GM21529 (cell line): ENCODE measurements around the gene HPCAL1.

Source experiments
- ATAC-seq: cut with Tn5 transposase; IDR thresholded peaks from one replicate; pipeline ENCODE4 v1.9.1; 2021; ENCODE audit not compliant: unreplicated experiment

HPCAL1 gene

DNA sequence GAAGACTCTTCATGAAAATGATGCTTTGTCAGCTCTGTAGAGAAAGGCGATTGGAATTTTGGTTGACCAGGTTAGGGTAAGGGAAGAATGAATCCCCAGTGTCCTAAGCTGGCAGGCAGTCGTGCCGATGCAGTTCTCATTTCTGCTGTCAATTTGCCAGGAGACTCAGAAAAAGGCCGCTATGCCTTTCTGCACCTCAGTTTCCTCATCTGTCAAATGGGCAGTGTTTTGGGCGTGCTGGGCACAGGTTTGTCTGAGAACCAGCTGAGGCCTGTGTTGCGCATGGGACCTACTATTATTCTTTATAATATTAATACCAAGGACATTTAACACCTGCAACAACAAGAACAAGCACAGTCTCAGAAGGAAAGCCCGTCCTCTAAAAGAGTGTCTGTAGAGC, 50.3 kb downstream of the HPCAL1 start:
- ATAC-seq: no peak

DNA sequence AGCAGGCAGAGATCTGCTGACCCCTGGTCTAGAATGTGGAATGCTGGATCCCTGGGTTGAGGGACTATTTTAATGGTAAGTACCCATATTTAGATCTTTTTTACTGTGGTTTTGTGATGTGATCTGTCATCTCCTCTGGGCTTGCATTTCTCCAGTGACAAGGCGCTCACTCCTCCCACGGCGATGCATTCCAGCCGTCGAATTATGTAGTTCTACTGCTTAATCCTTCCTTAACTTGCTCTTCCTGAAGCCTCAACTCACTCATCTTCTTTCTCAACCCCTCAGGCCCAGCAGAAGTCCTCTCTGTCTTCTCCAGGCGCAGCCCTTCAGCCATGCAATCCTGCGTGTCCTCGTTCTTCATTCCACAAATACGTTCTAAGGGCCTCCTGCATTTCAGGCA, 51.2 kb downstream of the HPCAL1 start:
- no peak for ATAC-seq

- ATAC-seq: no peak
Observed at GRCh38 chr2:10354399-10354798, 51.7 kb downstream of the HPCAL1 start.

- no peak for ATAC-seq
Observed at GRCh38 chr2:10355471-10356438, 53.1 kb downstream of the HPCAL1 start.

DNA sequence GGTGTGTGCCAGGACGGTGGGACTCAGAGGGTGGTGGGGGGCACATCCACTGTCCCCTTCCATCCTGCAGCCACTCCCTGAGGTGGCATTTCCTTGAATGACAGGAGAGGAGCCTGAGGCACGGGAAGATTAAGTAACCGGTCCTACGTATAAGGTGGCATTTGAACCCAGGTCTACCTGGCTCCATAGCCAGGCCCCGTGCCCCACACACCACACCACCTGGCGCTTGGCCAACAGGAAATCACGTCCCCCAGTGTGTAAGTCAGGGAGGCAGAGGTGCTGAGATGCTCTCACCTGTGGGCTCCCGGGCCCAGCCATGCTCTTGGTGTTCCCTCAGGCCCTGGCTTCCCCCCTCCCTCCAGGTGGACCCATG, 53.7 kb downstream of the HPCAL1 start:
- ATAC-seq: no peak

DNA sequence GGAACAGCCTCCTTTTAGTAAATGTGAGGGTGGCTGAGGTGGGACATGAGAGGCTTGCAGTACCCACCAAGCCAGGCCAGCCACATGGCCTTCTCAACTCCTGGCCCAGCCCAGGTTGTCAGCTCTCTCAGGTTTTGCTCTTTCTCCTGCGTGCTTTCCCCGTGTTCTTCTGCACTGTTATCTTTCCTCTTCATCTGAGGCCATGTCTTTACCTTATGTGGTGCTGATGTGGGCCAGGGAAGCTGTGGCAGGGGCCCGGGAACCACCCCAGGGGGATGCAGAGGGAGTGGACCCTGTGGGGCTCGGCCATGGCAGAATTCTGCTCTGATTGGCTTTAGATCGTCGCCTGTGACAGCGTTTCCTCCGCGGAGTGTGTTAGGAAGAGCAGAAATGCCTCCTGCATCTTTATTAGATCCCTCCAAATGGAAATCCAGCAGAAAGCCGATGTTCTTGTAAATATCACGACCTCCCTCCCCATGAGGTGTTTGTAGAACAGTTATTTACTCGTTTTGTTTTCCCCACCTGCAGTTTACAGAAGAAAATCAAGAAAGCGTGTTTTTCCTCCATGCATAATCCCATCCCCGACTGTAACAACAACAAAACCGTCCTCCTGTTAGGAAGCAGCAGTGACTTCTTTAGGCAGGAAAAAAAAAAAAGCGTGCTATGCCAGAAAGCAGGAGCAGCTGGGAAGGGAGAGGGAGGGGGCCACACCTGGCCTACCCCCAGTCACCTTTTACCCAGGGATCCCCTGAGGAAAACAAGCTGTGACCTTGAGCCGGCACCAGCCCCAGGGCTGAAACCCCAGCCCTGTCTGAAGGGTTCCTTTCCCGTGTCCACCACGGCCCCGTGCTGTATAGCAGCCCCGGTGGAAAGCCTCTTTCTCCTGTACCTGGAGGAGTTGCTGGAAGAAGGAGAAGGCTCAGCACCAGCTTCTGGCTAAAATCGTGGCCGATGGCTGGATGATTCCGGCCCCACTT, 54.8 kb downstream of the HPCAL1 start:
- no peak for ATAC-seq

DNA sequence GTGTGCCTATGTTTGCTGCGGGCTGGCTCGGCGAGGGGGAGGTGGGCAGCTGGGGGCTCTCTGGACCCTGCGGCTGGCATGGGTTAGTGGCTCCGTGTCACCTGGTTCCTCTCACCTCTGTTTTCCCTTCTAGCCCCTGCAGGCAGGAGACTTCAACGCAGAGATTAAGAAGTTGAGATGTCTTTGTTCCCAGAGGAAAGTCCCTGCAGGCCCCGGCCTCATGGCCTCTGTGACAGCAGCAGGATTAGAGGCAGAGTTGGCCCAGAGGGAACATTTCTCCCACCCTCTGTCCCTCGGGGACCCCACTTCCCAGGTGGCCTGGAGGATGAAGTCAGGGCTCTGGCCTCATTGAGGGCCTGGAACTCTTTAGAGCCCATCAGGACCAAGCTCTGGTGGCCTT, 56.5 kb downstream of the HPCAL1 start:
- no peak for ATAC-seq

DNA sequence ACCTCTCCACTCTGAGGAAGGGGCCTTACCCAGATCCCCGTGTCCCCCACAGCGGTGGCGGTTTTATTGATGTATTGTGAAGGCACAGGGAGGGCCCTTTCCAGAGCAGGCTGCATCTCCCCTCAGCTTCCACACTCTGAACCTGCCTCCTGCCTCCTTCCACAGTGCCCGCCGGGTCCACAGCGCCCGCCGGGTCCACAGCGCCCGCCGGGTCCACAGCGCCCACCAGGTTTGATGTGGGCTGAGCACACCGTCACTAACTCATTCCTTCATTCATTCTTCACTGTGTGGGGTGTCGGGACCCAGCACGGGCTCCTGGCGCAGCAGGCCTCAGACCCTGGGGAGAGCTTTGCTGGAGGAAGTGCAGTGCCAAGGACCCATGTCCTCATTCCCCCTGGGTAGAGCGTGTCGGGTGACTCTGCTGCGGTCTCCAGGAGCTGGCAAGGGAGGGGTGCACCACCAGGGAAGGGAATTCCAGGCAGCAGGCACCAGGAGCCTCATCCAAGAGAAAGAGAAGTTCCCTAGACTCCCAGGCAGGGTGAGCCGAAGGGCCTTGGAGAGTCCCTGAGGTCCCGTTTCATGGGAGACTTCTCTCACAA, 57.1 kb downstream of the HPCAL1 start:
- no peak for ATAC-seq

DNA sequence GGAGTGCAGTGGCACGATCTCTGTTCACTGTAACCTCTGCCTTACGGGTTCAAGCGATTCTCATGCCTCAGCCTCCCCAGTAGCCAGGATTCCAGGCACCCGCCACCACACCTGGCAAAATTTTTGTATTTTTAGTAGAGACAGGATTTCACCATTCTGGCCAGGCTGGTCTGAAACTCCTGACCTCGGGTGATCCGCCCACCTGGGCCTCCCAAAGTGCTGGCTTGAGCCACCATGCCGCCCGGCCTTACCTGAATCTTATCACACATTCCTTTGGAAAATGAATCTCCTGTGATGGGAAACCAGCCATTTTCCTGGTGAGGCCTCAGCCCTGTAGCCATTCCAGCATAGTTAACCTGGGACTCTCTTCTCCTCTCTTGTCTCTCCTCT, 57.8 kb downstream of the HPCAL1 start:
- no peak for ATAC-seq

DNA sequence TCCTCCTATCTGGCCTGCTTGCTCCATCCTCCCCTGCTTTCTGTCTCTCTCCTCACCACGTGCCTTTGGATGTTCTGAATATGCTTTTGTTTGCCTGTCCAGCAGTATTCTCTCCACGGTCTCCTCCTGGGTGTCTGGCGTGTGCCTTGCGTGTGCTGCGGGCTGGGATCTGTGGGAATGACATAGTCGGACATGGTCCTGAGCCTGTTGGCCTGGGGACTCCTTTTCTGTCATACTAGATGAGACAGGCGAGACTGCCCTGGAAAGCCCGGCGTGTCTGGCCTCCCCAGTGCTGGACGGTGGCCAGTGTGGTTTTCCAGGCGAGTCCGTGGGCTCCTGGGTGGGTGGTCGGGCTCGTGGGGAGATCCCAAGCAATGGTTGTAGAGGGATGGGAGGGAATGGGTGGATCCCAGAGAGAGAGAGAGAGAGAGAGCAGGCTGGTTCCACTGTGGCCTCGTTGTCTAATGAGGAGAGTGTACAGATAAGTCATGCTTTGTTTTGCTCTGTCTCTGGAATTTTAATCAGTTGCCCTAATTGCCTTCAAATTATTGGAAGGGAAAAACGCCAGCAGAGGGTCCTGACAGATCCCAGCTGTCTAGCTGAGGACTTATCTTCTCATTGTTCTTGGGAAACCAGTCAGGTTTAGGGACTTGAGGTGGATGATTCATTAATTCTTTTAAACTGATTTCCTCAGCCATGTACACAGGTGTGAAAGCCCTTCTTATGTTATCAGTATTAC, 58.3 kb downstream of the HPCAL1 start:
- no peak for ATAC-seq

- no peak for ATAC-seq
Observed at GRCh38 chr2:10362096-10362897, 59.6 kb downstream of the HPCAL1 start.

GRCh38 chr2:10362898-10363454, 60.3 kb downstream of the HPCAL1 start:
- ATAC-seq: no peak

DNA sequence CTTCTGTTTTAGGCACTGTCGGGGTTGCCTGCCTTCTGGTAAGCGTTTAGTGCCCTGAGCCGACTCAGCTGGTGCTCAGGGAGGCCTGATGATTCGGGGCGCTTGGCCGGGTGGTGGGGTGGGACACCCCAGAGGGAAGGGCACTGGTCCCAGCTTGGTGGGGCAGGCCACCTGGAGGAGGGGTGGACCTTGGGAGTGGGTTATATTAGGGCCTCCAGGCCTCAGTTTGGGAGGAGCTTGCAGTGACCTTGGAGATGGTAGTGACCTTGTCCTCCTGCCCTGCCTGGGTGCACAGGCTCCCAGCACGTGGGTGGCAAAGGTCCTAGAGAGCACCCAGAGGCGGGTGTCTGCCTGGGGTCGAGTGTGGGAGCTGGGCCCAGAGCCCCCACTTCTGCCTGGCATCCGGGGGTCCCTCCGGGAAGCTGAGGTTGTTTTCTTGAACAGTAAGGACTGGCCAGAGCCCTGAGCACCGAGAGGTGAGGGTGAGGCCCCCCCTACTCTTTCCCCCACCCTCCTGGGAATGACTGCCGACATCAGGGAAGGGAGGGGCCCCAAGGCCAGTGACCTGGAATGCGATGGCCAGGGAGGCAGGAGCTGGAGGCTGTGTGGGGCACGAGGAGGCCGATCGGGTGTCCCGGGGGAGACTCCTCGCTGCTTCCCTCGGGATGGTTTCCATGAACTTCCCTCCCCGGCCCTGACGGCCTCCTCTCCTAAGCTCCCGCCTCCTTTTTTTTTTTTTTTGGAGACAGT, 61.3 kb downstream of the HPCAL1 start:
- no peak for ATAC-seq

GRCh38 chr2:10365412-10365811, 62.7 kb downstream of the HPCAL1 start:
- ATAC-seq: no peak

DNA sequence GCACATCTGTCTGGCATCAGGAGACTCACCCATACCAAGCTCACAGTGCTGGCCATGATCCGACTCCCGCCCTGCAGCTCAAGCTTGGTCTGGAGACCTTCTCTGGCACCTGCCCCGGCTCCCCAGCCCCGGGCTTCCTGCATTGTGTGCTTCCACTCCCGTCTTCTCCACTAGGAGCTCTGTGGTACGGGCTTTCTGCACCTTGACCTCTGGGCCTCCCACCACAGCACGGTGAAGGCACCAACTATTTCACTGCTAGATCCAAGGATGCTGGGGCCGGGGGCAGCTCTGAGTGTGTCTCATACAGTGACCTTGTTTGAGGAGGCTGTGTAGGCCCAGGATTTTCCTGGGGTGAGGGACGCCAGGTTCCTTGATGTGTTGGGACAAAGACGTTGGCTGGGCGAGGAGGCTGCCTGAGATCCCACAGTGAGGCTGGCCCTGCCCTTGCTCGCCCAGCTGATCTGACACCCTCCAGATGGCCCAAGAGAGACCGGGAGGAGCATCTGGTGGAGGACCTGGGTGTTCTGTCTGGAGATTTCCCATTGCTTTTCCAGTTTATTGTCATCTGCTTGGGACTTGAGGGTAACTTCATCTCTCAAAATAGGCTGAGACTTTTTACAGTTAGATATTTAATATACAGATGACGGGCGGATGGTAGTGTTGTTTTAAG, 64.0 kb downstream of the HPCAL1 start:
- ATAC-seq: no peak

DNA sequence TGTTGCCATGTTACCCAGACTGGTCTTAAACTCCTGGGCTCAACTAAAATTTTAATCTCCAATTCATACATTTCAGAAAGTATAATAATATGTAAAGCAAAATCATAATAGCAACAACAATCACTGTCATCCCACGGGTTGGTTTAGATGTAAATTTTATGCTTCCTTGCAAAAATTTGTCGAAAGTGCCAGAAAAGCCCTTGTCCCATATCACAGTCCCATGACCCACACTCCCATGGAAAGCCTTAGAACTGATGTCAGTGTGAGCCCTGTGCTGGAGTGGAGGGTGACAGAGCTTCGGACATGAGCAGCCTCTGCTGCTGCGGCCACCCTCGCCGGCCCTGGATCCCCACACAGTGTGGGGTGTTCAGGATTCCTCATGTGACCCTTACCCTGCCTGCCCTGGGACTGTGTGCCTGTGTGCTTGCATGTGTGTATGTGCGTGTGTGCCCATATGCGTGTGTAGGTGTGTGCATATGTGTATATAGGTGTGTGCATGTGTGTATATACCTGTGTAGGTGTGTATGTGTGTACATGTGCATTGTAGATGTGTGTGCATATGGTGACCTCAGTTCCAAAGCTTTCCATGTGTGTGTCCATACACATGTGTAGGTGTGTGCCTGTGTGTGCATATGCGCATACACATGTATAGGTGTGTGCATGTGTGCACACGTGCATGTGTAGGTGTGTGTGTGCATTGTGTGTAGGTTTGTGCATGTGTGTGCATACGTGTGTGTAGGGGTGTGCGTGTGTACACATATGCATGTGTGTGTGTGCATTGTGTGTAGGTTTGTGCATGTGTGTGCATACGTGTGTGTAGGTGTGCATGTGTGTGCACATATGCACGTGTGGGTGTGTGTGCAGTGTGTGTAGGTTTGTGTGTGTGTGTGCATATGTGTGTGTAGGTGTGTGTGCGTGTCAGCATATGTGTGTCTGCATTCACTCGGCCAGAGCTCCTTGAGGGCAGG, 65.1 kb downstream of the HPCAL1 start:
- no peak for ATAC-seq
